Measurements from ENCODE around the gene S1PR4. TPM values are rescaled to one million over a fixed set of nuclear protein-coding genes. Genes with fewer than 3 reads are reported as not detected.
A peak's percentile ranks its signal among the peaks of the same experiment; 100 is the strongest.

The S1PR4 gene
- total and polyA plus RNA-seq, 2 of the 8 experiments (the other 6 are each of a cell fraction or from before 2014, with no cell fraction given), result not detected

DNA sequence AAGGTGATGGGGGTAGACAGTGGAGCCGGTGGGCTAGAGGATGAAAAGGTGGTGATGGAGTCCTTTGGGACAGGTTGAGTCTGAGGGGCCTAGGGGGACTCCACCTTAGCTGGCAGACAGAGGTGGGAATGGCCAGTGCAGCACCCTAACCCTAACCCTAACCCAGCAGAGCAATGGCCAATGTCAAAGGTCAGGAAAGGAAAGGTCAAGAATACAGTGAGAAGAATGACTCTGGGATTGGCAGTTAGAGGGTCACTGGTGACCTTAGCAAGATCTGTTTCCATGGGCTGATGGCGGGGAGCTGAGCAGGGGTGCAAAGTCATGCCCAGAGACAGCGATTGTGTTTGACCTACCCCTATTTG, 26.2 kb upstream of the S1PR4 start:
- Histone ChIP-seq H4K5ac (ENCODE audit: insufficient read length, low read depth, low read length) (no peak overlapping the region), H3K18ac (ENCODE audit: extremely low read depth, low read length) (no peak overlapping the region), H3K9ac (replicated peaks in 1 of 4; ENCODE audit: extremely low read depth in 1 of 4, low read depth in 3 of 4, low read length in 3 of 4) (no peak overlapping the region), H3K79me1 (ENCODE audit: low read depth, low read length) (no peaks in the 10 kb centered on the region; the same call in 1 of the 2 replicates), H2BK12ac (ENCODE audit: low read depth, low read length) (peak overlapping the region; percentile 19; the same call in 1 of the 2 replicates), H2AK5ac (ENCODE audit: low read depth, low read length) (no peak overlapping the region), H3K4me3 (ENCODE audit: extremely low read depth in 1 of 4, insufficient read depth in 2 of 4, low read depth in 3 of 4, low read length in 4 of 4) (no peak overlapping the region), H2BK20ac (ENCODE audit: low read length) (no peak overlapping the region), H4K20me1 (replicated peaks in 1 of 2; ENCODE audit: control insufficient read depth in 1 of 2, insufficient read depth in 2 of 2, low read length in 2 of 2) (peaks cover 0 to 14% of the 10 kb centered on the region in 2 experiments), H3K4me2 (ENCODE audit: insufficient read depth in 1 of 2, low read depth in 2 of 2, low read length in 2 of 2) (no peak overlapping the region), H2BK5ac (ENCODE audit: low read depth, low read length) (no peak overlapping the region), H2BK120ac (replicated peaks; ENCODE audit: low read depth, low read length) (no peak overlapping the region), H3K9me3 (ENCODE audit: insufficient read depth in 2 of 2, low read depth in 1 of 2, low read length in 1 of 2) (no peaks in the 10 kb centered on the region), H3K4me1 (replicated peaks in 1 of 4; ENCODE audit: control insufficient read depth in 3 of 4, insufficient read depth in 4 of 4, low read length in 3 of 4) (peaks cover 0 to 9% (median 2%) of the 10 kb centered on the region in 4 experiments; a peak in 1 of 7 replicates), H3K23ac (ENCODE audit: insufficient read length) (no peak overlapping the region), H3K27me3 (replicated peaks in 1 of 4; ENCODE audit: control insufficient read depth in 3 of 4, extremely low read depth in 1 of 4, insufficient read depth in 3 of 4, low read length in 3 of 4) (no peaks in the 10 kb centered on the region; a peak in 1 of 7 replicates), H3K79me2 (ENCODE audit: control insufficient read depth in 1 of 2, insufficient read depth in 2 of 2, low read length in 2 of 2) (no peaks in the 10 kb centered on the region), H3K56ac (replicated peaks; ENCODE audit: insufficient read length, low read depth, low read length) (no peak overlapping the region), H3K14ac (ENCODE audit: insufficient read length) (no peak overlapping the region), H3K36me3 (ENCODE audit: control insufficient read depth in 2 of 4, insufficient read depth in 4 of 4, low read length in 3 of 4) (no peaks in the 10 kb centered on the region; a peak in 1 of 8 replicates), H2AFZ (ENCODE audit: low read length) (no peak overlapping the region), H4K8ac (ENCODE audit: extremely low read depth, insufficient read depth, low read length) (no peak overlapping the region), H3K23me2 (ENCODE audit: low read depth, low read length) (peaks cover 15% of the 10 kb centered on the region; the same call in 1 of the 2 replicates), H3K27ac (ENCODE audit: low read depth, low read length) (no peak overlapping the region), H2BK15ac (ENCODE audit: low read length) (no peak overlapping the region), H4K91ac (replicated peaks; ENCODE audit: insufficient read length, low read length) (no peak overlapping the region), H3K4ac (replicated peaks; ENCODE audit: insufficient read length, low read depth, low read length) (no peak overlapping the region)
- 90% methylated on average over 3 of the region's 3 CpGs; no CpG with 5 or more reads in 1 of the 2 experiments for WGBS, 2 experiments (ENCODE audit: extremely low coverage in 1 of 2, insufficient coverage in 1 of 2, insufficient read length in 1 of 2, insufficient replicate concordance in 2 of 2, low coverage in 1 of 2, low lambda C conversion rate in 2 of 2, missing lambda C conversion rate in 1 of 2)
- CTCF ChIA-PET (ENCODE audit: partially characterized antibody), result interaction anchor here (0.7 to 2.6 kb wide), 5 partner anchors 10 to 202 kb away, joined by 3 to 23 read pairs (median 3); no protein-coding TSS in a partner anchor
- DNase-seq (ENCODE audit: low read depth in 1 of 2, low spot score in 2 of 2) (no peak), FAIRE-seq (no peak)
- POLR2A ChIA-PET (ENCODE audit: partially characterized antibody), result no interaction called here
- no peak for TF ChIP-seq PHF8 (conservative IDR thresholded peaks at IDR 0.05; ENCODE audit: low read depth, low read length)
- TF ChIP-seq JUN (IDR thresholded peaks at IDR 0.05; ENCODE audit: low read depth, low read length), result no peak
- no peak for TF ChIP-seq MAX (IDR thresholded peaks at IDR 0.05)
